Measurements from ENCODE around the gene DNASE2B.
A peak's percentile ranks its signal among the peaks of the same experiment; 100 is the strongest.

The DNASE2B gene

GRCh38 chr1:84426376-84426775 lies 28.1 kb downstream of the DNASE2B start:
- no peak overlapping the region for H3K4me3 ChIP-seq (replicated peaks; ENCODE audit: low read depth, low read length)
- TF ChIP-seq CTCF (IDR thresholded peaks at IDR 0.05; ENCODE audit: low read depth, low read length, missing control alignments), result no peak
- no peak for DNase-seq (ENCODE audit: extremely low read depth, low read depth)

- TF ChIP-seq CTCF (IDR thresholded peaks at IDR 0.05; ENCODE audit: low read depth, low read length, missing control alignments), result no peak
- H3K4me3 ChIP-seq (replicated peaks; ENCODE audit: low read depth, low read length), result no peak overlapping the region
- no peak for DNase-seq (ENCODE audit: extremely low read depth, low read depth)
These were observed 29.2 kb downstream of the DNASE2B start for GRCh38 chr1:84427250-84428188.

- TF ChIP-seq CTCF (IDR thresholded peaks at IDR 0.05; ENCODE audit: low read depth, low read length, missing control alignments), result no peak
- DNase-seq (ENCODE audit: extremely low read depth, low read depth), result no peak
- no peak overlapping the region for H3K4me3 ChIP-seq (replicated peaks; ENCODE audit: low read depth, low read length)
These were observed 30.0 kb downstream of the DNASE2B start for GRCh38 chr1:84428235-84428634.

- H3K4me3 ChIP-seq (replicated peaks; ENCODE audit: low read depth, low read length), result no peak overlapping the region
- no peak for DNase-seq (ENCODE audit: extremely low read depth, low read depth)
- TF ChIP-seq CTCF (IDR thresholded peaks at IDR 0.05; ENCODE audit: low read depth, low read length, missing control alignments), result no peak
These were observed 30.9 kb downstream of the DNASE2B start for GRCh38 chr1:84429231-84429630.

GRCh38 chr1:84430546-84430945 lies 32.3 kb downstream of the DNASE2B start:
- TF ChIP-seq CTCF (IDR thresholded peaks at IDR 0.05; ENCODE audit: low read depth, low read length, missing control alignments), result no peak
- no peak overlapping the region for H3K4me3 ChIP-seq (replicated peaks; ENCODE audit: low read depth, low read length)
- DNase-seq (ENCODE audit: extremely low read depth, low read depth), result no peak

- peak; percentile 70 for TF ChIP-seq CTCF (IDR thresholded peaks at IDR 0.05; ENCODE audit: low read depth, low read length, missing control alignments)
- H3K4me3 ChIP-seq (replicated peaks; ENCODE audit: low read depth, low read length), result peak overlapping the region; percentile 10; the same call in 1 of the 2 replicates
- peak; percentile 79 for DNase-seq (ENCODE audit: extremely low read depth, low read depth)
These were observed 35.2 kb downstream of the DNASE2B start for GRCh38 chr1:84433258-84434080.
